GM21825 (cell line): ENCODE data around the gene HEMK1.

ENCODE experiments used
- ATAC-seq: cut with Tn5 transposase; IDR thresholded peaks from one replicate; pipeline ENCODE4 v1.9.1; 2021; ENCODE audit warnings: mild to moderate bottlenecking, moderate library complexity; ENCODE audit not compliant: unreplicated experiment

Gene HEMK1

GRCh38 chr3:50542177-50543034 is 26.9 kb upstream of the HEMK1 start:
- ATAC-seq: no peak

- ATAC-seq: no peak
These were observed 23.5 kb upstream of the HEMK1 start for GRCh38 chr3:50545781-50546180.

GRCh38 chr3:50549226-50549625 is 20.1 kb upstream of the HEMK1 start:
- no peak for ATAC-seq

- no peak for ATAC-seq
These were observed 19.1 kb upstream of the HEMK1 start for GRCh38 chr3:50550079-50550736.

- no peak for ATAC-seq
These were observed 18.2 kb upstream of the HEMK1 start for GRCh38 chr3:50551054-50551659.

- no peak for ATAC-seq
These were observed 17.5 kb upstream of the HEMK1 start for GRCh38 chr3:50551681-50552435.

GRCh38 chr3:50552598-50552997 is 16.7 kb upstream of the HEMK1 start:
- no peak for ATAC-seq

- ATAC-seq: no peak
These were observed 14.8 kb upstream of the HEMK1 start for GRCh38 chr3:50554553-50554952.

- ATAC-seq: no peak
These were observed 12.2 kb upstream of the HEMK1 start for GRCh38 chr3:50557106-50557505.

- ATAC-seq: no peak
These were observed 11.4 kb upstream of the HEMK1 start for GRCh38 chr3:50557915-50558314.

- ATAC-seq: no peak
These were observed 9.6 kb upstream of the HEMK1 start for GRCh38 chr3:50559702-50560101.

- ATAC-seq: no peak
These were observed 6.5 kb upstream of the HEMK1 start for GRCh38 chr3:50562861-50563260.

- no peak for ATAC-seq
These were observed 5.5 kb upstream of the HEMK1 start for GRCh38 chr3:50563867-50564266.

- no peak for ATAC-seq
These were observed 5.0 kb upstream of the HEMK1 start for GRCh38 chr3:50564321-50564720.

GRCh38 chr3:50567011-50567385 is 2.3 kb upstream of the HEMK1 start:
- ATAC-seq: no peak

GRCh38 chr3:50567386-50568167 is 1.7 kb upstream of the HEMK1 start, which contains the start of gene C3orf18:
Gene C3orf18 (minus strand): TSS chr3:50567747. CDS start chr3:50565699, 2,048 bp downstream.
- peak; percentile 79 for ATAC-seq

- ATAC-seq: no peak
These were observed 1.4 kb downstream of the HEMK1 start for GRCh38 chr3:50570508-50571279.

- ATAC-seq: no peak
These were observed 2.2 kb downstream of the HEMK1 start for GRCh38 chr3:50571486-50571885.

- no peak for ATAC-seq
These were observed 2.8 kb downstream of the HEMK1 start for GRCh38 chr3:50572158-50572557.
